Chondrocyte (in vitro differentiated cells): Measurements from ENCODE around the gene TRDN. TPM values are rescaled to one million over a fixed set of nuclear protein-coding genes. Genes with fewer than 3 reads are reported as not detected.

Source experiments
- DNase-seq: peaks from one replicate; pipeline ENCODE4 v3.0.0; 2021; ENCODE audit warnings: mixed read lengths, low spot score
- H3K27ac Mint-ChIP-seq: one replicate; pipeline ENCODE4 v1.8.0; 2021; ENCODE audit warnings: mild to moderate bottlenecking, moderate library complexity, mixed read lengths; ENCODE audit not compliant: unreplicated experiment
- H3K27me3 Mint-ChIP-seq: 2 replicates; pipeline ENCODE4 v1.8.0; 2021; ENCODE audit warnings: low read depth, mixed read lengths
- H3K36me3 Mint-ChIP-seq: 2 replicates; pipeline ENCODE4 v1.8.0; 2021; ENCODE audit warnings: low read depth, mixed read lengths
- H3K4me1 Mint-ChIP-seq: 2 replicates; pipeline ENCODE4 v1.8.0; 2021; ENCODE audit warnings: low read depth, mild to moderate bottlenecking, mixed read lengths
- H3K4me3 Mint-ChIP-seq: one replicate; pipeline ENCODE4 v1.8.0; 2021; ENCODE audit warnings: mild to moderate bottlenecking, moderate library complexity, mixed read lengths; ENCODE audit not compliant: unreplicated experiment
- H3K9me3 Mint-ChIP-seq: 2 replicates; pipeline ENCODE4 v1.8.0; 2021; ENCODE audit warnings: low read depth, mixed read lengths
- CTCF ChIP-seq: fragments of 200-600 bp; sonication (generic); IDR thresholded peaks from 2 replicates; pipeline ENCODE4 v1.5.0; 2021; ENCODE audit warnings: antibody characterized with exemption, mild to moderate bottlenecking, moderate library complexity
- total RNA-seq: library from RNA; stranded (reverse); gene quantifications from 3 replicates; pipeline ENCODE4 v1.2.1, GENCODE V29; 2021

Gene TRDN
- total RNA-seq, 1 donor from 2014 or later, result not detected

- Mint-ChIP-seq H3K9me3 (peaks cover 21% of the 10 kb centered on the region), H3K27ac (no peak overlapping the region), H3K27me3 (peaks cover 1% of the 10 kb centered on the region), H3K4me1 (no peaks in the 10 kb centered on the region), H3K4me3 (no peak overlapping the region), H3K36me3 (no peaks in the 10 kb centered on the region)
- TF ChIP-seq CTCF, result no peak
- DNase-seq, result no peak
Observed at GRCh38 chr6:123189816-123190215, 446.9 kb downstream of the TRDN start.

GRCh38 chr6:123182998-123183397 lies 453.8 kb downstream of the TRDN start:
- Mint-ChIP-seq H3K9me3 (peaks cover 28% of the 10 kb centered on the region), H3K4me3 (no peak overlapping the region), H3K36me3 (no peaks in the 10 kb centered on the region), H3K27ac (no peak overlapping the region), H3K27me3 (no peaks in the 10 kb centered on the region), H3K4me1 (no peaks in the 10 kb centered on the region)
- no peak for DNase-seq
- TF ChIP-seq CTCF, result no peak

DNA sequence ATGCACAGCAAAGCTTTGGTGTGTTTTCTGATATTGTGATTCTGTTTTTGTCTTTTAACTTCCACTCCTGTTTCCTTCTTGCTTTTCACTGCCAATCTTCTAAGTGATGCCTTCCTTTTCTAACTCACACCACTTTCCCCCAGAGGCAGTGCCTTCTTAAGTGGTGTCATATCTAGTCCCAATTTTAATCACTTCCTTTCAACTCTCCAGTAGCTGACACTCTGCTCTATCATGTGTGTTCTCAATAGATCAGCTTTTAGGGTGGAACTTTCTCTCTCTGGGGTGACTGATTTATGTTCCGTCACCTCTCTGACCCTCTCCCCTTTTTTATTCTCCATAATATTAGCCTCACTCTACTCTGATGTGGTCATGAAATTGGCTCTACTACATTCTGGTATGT lies 460.0 kb downstream of the TRDN start:
- Mint-ChIP-seq H3K27ac (no peak overlapping the region), H3K9me3 (no peaks in the 10 kb centered on the region), H3K4me1 (no peaks in the 10 kb centered on the region), H3K27me3 (peaks cover 2% of the 10 kb centered on the region), H3K4me3 (no peak overlapping the region), H3K36me3 (no peaks in the 10 kb centered on the region)
- no peak for DNase-seq
- TF ChIP-seq CTCF, result no peak

DNA sequence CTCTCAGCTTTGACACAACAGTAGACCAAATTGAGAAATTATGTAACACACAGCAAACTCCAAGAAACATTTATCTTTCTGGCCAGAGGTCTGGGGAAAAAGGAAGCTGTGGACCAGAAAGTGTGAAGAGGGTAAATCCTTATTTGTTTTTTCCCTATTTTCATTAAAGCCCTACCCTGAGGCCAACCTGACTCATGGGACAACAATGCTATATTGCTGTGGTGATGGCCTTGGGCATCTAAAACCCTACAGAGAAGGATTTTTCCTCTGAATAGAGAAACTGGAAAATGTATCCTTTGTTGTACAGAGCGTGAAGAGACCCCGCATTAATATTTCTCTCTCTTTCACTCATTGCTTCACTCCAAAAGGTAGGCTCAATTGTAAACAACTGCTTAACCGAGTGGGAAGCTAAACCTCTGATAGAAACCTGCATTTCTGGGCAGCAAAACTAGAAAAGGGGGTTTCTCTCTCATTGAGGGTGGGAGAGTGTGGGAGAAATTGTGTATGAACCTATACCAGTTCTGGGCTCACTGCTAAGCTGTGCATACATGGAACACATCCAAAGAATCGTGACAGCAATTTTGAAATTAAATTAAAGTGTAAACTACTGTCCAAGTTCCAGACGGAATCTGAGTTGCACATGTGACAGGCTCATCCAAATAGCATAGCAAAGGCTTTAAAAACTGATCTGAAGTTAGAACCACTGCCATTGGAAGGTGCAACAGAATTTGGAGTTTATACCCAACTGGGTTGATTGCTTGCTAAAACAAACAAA lies 465.2 kb downstream of the TRDN start:
- DNase-seq, result no peak
- Mint-ChIP-seq H3K27ac (no peak overlapping the region), H3K9me3 (no peaks in the 10 kb centered on the region), H3K27me3 (peaks cover 13% of the 10 kb centered on the region), H3K4me1 (no peaks in the 10 kb centered on the region), H3K36me3 (no peaks in the 10 kb centered on the region), H3K4me3 (no peak overlapping the region)
- no peak for TF ChIP-seq CTCF

DNA sequence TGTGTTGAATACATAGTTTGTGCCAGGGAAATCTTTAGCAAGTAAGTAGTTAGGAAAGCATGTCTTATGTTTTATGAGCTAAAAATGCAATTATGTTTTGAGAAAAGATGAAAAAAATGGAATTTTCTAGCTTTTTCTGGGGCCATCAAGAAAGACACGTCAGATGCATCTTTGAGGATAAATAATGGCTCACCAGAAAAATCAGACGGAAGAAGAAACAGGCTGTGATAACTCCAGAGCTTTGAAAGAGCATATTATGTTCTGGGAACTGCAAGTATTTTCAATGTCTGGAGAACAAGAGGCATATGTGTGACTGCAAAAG lies 467.0 kb downstream of the TRDN start:
- no peak for DNase-seq
- no peak for TF ChIP-seq CTCF
- Mint-ChIP-seq H3K4me3 (no peak overlapping the region), H3K27ac (no peak overlapping the region), H3K27me3 (peaks cover 11% of the 10 kb centered on the region), H3K9me3 (peaks cover 4% of the 10 kb centered on the region), H3K36me3 (no peaks in the 10 kb centered on the region), H3K4me1 (no peaks in the 10 kb centered on the region)
